Measurements from ENCODE around the gene ZNF462.

- no peak for TF ChIP-seq CTCF (IDR thresholded peaks at IDR 0.05)
- no peak for TF ChIP-seq POLR2A (IDR thresholded peaks at IDR 0.05)
- no peak for TF ChIP-seq POLR2AphosphoS5 (IDR thresholded peaks at IDR 0.05)
These were observed 103.5 kb downstream of the ZNF462 start for GRCh38 chr9:106966481-106966880.
